PFSK-1 (cell line): ENCODE measurements around the gene ELL.

Experiments
- POLR2AphosphoS5 ChIP-seq: IDR thresholded peaks from 2 replicates; pipeline ENCODE4 v1.6.1; 2012; ENCODE audit warnings: low read depth, mild to moderate bottlenecking, control low read depth, low read length, moderate library complexity
- TF ChIP-seq, protein P1 (sequence below), 2 experiments: IDR thresholded peaks; 2 replicates each; pipeline versions ENCODE4 v1.6.1 to v1.8.0; 2011 to 2012; ENCODE audit warnings: low read depth in 2 of 2, low read length in 2 of 2, control low read depth in 1 of 2, inconsistent platforms in 1 of 2, mild to moderate bottlenecking in 1 of 2, moderate library complexity in 1 of 2; ENCODE audit not compliant: insufficient read depth in 1 of 2

DNA sequence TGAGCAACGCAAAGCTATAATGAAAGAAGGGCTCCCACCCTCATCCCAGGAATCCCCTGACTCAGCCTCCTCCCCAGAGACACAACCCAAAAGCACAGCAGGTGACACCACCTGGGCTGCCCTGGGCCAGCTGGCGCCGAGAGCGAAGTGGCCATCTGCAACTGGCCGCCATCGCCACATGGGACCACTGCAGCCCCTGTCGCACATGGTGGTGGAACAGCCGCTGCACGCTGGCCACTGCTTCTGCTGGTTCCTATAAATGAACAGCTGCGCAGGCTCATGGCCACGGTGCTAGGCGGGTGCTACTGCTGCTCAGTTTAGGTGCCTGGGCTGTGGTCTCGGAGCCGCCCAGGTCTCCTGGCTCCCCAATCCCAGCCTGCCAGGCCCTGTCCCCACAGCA is 72.3 kb downstream of the ELL start:
- TF ChIP-seq, protein P1, sequence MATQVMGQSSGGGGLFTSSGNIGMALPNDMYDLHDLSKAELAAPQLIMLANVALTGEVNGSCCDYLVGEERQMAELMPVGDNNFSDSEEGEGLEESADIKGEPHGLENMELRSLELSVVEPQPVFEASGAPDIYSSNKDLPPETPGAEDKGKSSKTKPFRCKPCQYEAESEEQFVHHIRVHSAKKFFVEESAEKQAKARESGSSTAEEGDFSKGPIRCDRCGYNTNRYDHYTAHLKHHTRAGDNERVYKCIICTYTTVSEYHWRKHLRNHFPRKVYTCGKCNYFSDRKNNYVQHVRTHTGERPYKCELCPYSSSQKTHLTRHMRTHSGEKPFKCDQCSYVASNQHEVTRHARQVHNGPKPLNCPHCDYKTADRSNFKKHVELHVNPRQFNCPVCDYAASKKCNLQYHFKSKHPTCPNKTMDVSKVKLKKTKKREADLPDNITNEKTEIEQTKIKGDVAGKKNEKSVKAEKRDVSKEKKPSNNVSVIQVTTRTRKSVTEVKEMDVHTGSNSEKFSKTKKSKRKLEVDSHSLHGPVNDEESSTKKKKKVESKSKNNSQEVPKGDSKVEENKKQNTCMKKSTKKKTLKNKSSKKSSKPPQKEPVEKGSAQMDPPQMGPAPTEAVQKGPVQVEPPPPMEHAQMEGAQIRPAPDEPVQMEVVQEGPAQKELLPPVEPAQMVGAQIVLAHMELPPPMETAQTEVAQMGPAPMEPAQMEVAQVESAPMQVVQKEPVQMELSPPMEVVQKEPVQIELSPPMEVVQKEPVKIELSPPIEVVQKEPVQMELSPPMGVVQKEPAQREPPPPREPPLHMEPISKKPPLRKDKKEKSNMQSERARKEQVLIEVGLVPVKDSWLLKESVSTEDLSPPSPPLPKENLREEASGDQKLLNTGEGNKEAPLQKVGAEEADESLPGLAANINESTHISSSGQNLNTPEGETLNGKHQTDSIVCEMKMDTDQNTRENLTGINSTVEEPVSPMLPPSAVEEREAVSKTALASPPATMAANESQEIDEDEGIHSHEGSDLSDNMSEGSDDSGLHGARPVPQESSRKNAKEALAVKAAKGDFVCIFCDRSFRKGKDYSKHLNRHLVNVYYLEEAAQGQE (IDR thresholded peaks at IDR 0.05; ENCODE audit: insufficient read depth in 1 of 2, low read depth in 2 of 2, low read length in 2 of 2): no peak
- no peak for TF ChIP-seq POLR2AphosphoS5
